GM21737 (cell line): ENCODE results near the gene ATP11A.
A peak's percentile ranks its signal among the peaks of the same experiment; 100 is the strongest.

Source experiments
- ATAC-seq: cut with Tn5 transposase; IDR thresholded peaks from one replicate; pipeline ENCODE4 v1.9.1; 2021; ENCODE audit warnings: mild to moderate bottlenecking, moderate library complexity; ENCODE audit not compliant: unreplicated experiment

Gene ATP11A

DNA sequence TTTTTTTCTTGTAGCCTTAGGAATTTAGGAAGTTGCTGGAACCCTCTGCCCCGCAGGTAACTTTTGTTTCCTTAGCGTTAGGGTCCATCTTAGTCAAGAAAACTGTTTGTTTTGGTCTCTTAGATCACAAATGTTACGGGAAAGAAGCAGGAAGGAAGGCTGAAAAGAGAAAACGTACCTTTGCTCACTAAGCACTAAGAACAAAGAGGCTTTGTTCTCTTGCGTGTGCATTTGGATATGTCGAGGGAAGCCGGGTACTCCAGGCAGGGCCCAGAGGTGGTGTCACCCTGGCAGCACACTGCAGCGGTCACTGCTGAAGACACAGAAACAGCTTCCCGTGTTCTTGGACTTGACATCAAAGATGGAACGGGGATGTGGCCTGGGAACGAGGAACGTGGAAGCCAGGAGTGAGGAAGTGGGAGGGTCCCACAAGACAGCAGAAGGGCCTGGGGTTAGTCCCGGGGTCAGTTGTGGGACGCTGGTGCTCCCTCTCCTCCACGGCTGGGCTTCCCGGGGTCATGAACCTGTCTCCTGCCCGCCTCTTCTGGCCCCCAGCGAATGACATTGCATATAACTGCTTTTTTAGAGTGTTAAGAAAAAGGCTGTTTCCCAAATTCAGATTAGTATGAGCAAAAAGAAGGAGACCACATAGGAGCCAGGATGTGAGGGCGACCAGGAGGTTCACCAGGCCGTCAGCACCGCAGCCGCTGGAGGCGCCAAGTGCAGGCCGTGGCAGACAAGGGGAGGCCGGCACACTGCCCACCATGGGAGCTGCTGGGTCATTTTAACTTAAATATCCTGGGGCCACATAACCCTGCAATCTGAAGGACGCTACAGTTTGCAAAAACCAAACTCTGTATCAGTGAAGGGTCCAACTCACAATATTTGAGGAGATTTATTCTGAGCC, 31.6 kb downstream of the ATP11A start:
- no peak for ATAC-seq

DNA sequence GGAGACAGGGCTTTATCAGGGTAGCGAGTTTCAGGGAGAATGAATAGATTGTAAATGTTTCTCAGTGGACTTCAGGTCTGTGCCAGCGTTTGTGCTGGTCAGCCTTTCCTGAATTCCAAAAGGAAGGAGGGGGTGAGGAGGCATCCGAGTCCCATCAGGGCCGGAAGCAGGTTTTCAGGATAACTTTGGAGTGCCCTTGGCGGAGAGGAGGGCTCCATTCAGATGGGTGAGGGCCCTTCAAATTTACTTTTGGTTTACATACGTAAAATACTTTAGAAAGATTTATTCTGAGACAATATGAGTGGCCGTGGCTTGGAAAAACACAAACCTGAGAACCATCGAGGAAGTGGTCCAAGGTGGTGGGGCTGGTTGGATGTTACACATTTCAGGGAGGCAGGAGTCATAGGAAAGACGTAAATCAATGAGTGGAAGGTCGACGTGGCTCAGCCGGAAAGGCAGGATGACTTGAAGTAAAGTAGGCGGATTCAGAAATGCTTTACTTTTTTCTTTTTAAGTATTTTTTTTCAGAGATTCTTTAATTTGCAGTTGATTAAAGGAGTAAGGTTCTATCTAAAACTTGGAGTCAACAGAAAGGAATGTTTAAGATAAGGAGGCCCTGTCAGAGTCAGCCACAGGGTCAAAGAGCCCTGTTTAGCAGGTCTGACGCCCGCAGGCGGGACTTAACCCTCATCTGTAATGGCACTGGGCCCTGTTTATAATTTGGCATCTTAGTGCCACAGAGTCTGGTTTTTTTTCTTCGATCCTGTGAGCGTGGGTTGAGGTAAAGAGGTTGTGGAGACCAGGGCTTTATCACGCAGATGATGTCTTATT, 32.8 kb downstream of the ATP11A start:
- ATAC-seq: no peak

DNA sequence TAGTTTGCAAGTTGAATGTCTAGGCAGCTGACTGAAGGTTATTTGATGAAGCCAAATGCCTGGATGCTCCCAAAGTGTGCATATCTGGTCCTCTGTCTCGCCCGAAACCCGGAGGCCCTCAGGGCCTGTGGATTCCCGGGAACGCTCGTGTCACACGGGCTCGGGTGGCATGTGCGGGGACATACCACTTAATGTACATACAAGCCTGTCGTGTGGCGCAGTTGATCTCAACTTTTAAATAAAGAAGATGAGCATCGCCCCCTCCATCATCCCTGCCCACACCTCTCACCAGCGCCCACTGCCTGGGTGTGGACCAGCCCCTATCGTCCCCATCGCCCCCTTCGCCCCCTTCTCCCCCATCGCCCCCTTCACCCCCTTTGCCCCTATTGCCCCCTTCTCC, 33.9 kb downstream of the ATP11A start:
- ATAC-seq: no peak

DNA sequence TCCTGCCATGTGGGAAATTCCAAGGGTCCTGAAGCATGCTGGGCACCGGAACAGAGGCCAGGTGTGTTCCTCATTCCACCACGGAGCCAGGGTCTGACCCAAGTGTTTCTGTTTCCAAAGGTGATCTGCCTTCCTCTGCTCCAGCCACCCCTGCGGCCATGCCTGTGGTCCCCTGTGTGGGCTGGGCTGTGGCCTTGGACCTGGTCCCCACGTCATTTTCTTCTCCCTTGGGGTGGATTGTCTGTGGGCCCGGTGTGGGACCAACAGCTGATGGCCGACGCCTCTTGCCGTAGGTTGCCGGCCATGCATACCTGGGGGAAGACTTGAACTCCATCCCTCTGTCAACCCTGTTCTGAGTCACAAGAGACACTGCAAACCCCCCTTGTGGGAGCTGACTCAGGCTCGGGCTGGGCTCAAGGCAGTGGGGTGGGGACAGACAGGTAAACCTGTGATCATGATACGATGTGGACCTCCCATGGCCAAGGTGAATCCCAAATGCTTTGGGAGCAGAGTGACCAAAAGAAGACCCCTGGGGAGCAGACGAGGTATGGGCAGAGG, 35.0 kb downstream of the ATP11A start:
- no peak for ATAC-seq

DNA sequence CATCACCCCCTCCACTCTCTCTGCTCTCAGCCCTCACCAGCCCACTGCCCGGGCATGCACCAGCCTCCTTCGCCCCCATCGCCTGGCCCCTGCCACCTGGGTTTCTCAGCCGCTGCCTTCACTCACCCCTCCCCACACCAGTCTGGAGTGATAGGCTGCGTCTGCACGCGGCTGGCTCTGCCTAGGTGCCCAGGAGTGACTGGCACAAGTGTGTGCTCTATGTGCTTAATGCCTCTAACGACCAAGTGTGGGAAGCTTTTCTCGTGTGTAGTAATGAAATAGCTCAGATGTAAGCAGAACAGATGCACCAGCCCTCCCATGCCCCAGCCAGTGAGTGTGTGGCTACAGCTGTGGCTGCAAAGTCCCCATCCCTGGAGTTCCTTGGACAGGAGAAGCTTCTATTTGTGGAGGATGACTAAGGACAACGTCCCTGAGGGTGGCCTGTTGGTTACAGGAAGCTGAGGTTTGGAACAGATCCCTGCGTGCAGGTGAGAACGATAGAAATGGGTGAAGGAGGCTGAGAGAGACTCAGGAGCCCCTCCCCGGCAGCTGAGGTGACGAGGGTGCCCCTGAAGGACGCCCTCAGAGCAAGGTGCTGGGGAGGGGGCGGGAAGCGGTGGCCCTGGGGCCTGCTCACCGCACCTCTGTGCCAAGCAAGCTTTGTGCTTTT, 35.6 kb downstream of the ATP11A start:
- peak; percentile 59 for ATAC-seq

DNA sequence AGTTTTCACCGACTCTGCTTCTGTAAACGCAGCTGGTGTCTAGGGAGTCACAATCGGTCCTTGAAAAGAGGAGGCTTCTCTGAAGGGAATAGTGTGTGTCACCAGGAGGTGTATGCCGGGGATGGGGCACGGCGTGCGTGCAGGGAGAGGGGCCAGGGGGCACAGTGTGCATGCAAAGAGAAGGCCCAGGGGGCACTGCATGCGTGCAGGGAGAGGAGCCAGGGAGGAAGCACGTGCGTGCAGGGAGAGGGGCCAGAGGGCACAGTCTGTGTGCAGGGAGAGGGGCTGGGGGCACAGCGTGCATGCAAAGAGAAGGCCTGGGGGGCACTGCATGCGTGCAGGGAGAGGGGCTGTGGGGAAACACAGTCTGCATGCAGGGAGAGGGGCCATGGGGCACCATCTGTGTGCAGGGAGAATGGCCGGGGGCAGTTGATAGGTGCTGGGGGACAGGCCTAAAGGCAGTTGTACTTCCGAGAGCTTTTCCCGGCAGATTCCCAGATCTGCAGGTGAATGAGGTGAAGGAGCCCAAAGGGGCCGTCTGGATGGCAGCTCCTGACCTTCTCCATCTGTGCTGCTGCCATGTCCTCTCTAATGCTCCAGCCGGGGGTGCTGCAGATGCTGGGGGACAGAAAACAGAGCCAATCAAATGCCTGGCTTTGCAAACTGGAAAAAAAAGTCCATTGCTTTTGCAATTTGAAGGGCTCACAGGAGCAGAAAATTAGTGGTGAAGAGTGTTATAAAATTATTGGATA, 36.4 kb downstream of the ATP11A start:
- ATAC-seq: peak; percentile 19

DNA sequence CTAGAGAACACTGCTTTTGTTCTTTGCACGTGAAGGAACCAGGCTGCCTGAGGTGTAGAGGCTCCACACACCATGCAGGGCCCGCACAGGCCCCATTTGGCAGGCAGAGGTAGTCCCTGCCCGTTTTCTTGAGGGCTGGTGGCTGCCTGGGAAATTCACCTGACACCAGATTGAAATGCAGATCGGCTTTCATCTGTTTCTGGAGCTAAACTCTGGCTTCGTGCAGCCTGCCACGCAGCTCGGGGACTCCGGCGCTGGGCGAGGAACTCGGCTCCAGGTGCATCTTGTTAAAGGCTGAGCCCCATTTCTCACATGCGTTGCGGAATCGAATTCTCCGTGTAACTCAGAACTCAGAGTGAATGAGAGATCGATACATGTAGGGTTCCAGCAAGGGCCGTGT, 37.7 kb downstream of the ATP11A start:
- no peak for ATAC-seq

DNA sequence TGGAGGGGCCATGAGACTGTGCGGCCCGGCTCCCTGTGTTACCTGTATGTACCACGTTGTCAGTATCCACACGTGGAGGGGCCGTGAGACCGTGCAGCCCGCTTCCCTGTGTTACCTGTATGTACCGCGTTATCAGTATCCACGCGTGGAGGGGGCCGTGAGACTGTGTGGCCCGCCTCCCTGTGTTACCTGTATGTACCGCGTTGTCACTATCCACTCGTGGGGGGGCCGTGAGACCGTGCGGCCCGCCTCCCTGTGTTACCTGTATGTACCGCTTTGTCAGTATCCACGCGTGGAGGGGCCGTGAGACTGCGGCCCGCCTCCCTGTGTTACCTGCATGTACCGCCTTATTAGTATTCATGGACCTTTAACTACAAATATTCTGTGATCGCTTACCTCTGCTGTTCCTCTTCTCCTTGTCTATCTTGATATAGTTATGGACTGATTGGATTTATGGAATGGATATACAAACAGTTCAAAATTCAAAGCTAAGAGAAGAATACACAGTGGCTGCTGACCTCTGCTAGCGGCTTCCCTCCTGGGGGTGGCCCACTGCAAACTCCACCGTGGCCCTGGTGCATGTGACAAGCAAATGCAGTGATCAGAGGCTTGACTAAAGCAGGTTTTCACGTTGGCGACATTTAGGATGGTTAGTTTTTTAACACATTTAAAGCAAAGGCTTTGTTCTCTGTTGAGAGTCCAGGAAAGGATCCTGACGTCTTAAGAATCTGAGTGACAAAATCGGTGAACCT, 38.7 kb downstream of the ATP11A start:
- no peak for ATAC-seq

DNA sequence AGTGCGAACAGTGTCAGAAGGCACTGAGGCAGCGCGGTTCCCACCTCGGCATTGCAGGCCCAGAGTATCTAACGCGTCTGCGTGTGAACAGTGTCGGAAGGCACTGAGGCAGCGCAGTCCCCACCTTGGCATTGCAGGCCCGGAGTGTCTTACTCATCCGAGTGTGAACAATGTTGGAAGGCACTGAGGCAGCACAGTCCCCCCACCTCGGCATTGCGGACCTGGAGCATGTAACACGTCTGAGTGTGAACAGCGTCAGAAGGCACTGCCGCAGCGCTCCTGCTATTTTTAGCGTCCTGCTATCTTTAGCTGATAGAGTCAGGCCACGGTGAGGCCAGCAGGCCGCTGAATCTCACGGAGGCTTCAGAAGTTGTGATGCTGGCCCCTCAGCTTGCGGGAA, 39.6 kb downstream of the ATP11A start:
- ATAC-seq: no peak

DNA sequence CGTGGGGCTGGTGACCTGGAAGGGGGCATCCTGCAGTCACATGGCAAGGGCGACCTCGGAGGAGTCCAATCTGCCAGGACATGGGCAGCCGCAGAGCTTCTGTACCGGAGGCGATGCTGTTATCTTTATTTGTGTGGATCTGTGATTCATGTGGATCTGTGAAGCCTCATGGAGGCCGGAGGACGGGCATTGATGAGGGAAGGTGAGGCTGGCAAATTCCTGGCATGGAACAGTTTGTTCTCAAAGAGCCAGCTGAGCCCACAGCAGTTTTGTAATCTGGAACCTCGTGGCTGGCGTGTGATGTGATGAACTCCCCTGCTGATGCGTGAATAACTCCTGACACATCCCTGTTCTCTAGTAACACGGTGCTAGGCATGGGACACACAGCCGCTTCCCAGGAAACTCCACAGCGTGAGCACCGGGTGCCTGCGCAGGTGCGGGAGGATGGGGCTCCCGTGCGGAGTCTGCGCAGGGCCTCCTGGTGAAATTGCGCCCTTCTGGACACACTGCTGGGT, 40.4 kb downstream of the ATP11A start:
- ATAC-seq: no peak

DNA sequence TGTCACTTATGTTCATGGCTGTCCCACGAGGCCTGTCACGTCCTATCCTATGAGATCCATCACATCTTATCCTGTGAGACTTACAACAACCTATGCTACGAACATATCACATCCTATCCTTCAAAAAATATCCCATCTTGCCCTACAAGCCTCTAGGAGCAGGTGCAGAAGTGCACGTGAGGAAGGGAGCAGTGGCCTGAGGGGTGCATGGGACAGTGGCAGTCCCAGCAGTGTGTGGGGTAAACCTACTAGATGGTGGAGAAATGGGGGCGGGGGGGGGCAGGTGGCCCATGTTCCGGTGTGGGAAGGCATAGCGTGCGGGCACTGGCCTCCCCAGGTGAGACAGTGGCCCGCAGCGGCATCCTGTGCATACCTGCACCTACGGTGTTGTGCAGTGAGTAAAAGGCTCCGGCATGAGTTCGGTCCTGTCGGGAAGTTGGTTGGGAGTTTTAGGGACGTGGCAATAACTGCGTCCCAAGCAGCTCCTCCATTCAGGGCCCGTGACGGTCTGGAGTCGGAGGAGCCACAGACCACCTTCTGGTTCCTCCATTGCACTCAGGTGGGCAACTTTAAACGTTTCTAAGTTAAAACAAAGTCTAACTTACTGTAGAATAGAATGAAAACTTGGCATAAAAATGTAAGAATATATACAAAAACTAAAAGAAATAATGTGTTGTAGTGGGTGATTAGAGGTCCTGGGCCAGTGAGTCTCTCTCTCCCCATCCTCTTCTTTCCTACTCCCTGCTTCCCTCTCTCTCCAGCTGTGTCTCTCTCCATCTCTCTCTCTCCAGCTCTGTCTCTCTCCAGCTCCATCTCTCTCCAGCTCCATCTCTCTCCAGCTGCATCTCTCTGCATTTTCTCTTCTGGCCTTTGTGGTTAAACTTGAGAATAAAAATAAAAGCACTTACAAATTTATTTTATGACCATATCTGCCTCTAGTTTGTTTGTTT, 42.1 kb downstream of the ATP11A start:
- ATAC-seq: no peak

DNA sequence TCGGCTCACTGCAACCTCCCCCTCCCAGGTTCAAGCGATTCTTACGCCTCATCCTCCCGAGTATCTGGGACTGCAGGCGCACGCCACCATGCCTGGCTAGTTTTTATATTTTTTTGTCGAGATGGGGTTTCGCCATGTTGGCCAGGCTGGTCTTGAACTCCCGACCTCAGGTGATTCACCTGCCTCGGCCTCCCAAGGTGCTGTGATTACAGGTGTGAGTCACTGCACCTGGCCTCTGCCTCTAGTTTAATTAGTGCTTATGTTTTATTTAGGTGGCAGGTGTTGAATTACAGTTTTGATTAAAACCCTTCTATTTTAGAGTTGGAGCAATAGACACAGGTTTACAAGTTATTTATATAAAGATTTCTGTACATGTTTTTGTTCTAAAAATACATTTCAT, 42.8 kb downstream of the ATP11A start:
- ATAC-seq: no peak

DNA sequence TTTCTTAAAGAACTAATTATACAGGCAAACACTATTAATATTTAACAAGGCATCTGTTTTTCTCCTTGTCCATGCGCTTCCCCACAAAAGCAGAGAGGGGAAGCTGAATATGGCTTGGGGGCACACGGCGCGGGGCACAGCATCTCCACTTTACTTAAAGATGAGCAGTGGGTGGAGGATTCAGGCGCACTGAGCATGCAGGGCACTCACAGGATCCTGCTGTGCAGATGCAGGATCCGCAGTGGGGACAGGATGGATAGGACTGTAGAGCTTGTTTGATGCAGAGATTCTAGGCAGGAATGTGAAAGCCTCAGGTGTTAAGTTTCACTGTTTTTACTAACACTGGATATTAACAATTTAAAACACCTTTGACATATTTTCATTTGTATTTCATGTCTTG, 43.3 kb downstream of the ATP11A start:
- ATAC-seq: no peak

DNA sequence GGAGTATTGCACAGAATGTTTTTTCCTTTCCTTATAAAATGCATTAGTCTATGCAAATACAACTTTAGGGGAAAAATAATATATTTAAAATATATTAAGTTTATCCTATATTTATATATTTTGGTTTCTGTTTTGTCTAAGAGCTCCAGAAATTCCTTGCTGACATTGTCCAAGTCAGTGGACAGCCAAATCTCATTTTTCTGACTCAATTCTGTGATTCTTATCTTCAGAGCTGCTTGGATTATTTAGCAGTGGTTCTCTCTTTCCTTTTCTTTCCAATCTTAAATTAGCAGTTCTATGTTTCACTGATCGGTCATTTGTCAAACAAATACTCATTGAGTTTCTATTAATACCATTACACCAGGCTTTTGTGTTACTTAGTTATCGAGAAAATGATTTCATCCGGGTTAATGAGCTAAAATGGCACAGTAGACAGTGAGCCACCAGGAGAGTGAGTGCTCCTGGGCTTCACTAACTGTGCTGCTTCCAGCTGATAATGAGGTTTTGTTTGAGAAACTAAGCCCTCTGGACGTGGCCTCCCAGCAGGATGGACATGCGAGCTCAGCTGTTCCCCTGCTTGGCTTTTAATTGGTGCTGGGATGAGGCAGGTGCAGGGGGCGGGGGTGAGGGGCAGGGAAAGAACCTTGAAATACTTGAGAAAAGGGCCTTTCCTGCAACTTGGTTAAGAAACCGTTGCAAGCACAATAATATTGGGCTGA, 44.0 kb downstream of the ATP11A start:
- ATAC-seq: no peak

DNA sequence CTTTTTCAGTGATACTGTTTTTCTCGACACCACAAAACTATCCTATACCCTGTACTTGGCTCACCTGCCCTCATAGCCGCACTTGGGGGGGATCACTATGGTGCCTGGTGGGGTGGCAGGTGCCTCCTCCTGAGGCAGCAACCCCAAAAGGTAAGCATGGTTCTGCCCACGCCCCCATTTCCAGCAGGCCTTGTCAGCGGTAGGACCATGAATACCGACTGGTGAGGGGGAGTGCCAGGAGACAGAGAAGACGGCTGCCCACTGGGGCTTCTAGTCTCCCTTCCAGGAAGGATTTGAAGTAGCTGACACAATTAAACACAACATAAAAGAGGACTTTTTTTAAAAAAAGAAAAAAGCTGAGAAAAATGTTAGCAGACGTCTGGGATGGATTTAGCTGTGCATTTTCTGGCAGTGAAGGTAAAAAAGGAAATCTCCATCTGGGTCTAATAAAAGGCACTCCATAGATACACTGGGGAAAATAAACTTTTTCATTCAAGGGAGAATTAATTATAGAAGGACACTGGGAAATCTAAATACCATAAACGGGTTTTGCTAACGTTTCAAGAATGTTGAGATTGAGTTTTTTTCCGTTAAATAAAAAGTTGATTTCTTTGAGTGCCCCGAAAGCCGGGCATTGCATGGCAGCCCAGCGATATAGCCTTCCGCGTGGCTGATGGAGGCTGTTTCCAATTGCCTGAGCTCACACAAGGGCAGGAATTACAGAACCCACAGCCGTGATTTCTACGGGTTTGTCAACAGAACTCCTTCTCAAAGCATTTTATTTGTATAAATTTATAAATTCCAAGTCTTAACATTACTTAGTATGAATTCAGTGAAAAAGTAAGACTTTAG, 45.1 kb downstream of the ATP11A start:
- no peak for ATAC-seq

DNA sequence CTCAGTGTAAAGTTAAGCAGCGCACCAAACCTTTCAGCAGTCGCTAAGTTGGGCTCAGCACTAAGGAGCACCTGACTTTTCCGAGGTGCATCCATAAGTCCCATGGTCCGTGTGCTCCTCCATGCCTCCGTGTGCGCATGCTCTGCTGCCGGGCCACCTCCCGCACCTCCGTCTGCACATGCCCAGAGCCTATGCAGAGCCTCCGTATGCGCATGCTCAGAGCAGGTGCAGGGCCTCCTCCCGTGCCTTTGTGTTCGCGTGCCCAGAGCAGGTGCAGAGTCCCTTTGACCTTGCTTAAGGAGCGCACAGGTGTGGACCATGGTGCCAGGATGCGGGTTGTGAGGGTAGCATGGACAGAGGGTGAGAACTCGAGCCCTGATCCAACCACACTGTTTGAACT, 46.0 kb downstream of the ATP11A start:
- no peak for ATAC-seq

DNA sequence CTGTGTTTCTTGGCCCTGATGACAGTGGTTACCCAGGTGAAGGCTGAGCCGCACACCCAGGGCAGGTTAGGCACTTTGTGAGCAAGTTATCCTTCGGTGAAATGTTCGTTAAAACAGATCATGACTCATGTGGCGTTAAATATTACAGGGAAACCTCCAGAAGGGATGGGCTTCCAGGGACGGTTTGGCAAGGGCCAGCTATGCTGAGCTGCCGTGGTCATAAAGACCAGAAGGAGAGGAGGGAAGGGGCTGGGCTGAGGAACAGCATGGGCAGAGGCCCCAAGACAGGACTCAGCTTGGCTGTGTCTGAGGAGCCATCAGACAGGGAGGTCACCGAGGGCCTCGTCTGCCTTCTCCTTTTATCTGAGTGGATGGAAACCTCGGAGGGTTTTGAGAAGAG, 47.5 kb downstream of the ATP11A start:
- no peak for ATAC-seq
